ENCODE results near the gene IGF2BP3. TPM values are rescaled to one million over a fixed set of nuclear protein-coding genes. Genes with fewer than 3 reads are reported as not detected.

IGF2BP3 gene
- total and polyA plus RNA-seq, 10 of the 15 experiments (the other 5 are each of a cell fraction or from before 2014, with no cell fraction given) = 4.6 to 61.2 (median 36.9) TPM

- no peak for TF ChIP-seq CHD1 (IDR thresholded peaks at IDR 0.05; ENCODE audit: low read depth, low read length)
- Histone ChIP-seq H3K9ac (ENCODE audit: control insufficient read depth, insufficient read depth, low read length) (peak overlapping the region; percentile 8; the same call in 1 of the 2 replicates), H4K20me1 (ENCODE audit: control insufficient read depth, insufficient read depth) (no peaks in the 10 kb centered on the region), H2AFZ (ENCODE audit: control insufficient read depth, low read depth, low read length) (peak overlapping the region; percentile 92), H3K27ac (ENCODE audit: control insufficient read depth, insufficient read depth) (peak overlapping the region; percentile 60), H3K4me3 (peak overlapping the region; percentile 53), H3K4me2 (ENCODE audit: control insufficient read depth, insufficient read depth) (peak overlapping the region; percentile 93), H3K79me2 (ENCODE audit: control insufficient read depth, insufficient read depth, low read length) (peaks cover 32% of the 10 kb centered on the region), H3K36me3 (ENCODE audit: control insufficient read depth in 2 of 2, insufficient read depth in 2 of 2, low read length in 1 of 2) (no peaks in the 10 kb centered on the region), H3K4me1 (ENCODE audit: control insufficient read depth, insufficient read depth, low read length) (peaks cover 2% of the 10 kb centered on the region; the same call in 1 of the 2 replicates), H3K27me3 (replicated peaks in 1 of 2; ENCODE audit: control insufficient read depth in 2 of 2, insufficient read depth in 2 of 2, low read length in 1 of 2) (no peaks in the 10 kb centered on the region), H3K9me3 (replicated peaks; ENCODE audit: control insufficient read depth, insufficient read depth, low read length) (no peaks in the 10 kb centered on the region; the same call in 2 of the 3 replicates)
- no TSS peak for BruUV-seq (replicated peaks)
- intact Hi-C loops (cut with micrococcal nuclease; ENCODE audit: unreplicated experiment) = no loop called here
- DNase-seq (ENCODE audit: low read depth, low spot score) = no peak
- in situ Hi-C loops (cut with MboI) = no loop called here
- no peak for ATAC-seq
- POLR2A ChIA-PET = interaction anchor here (0.6 to 1.5 kb wide), 5 partner anchors 9 to 187 kb away, joined by 3 to 5 read pairs (median 3); no protein-coding TSS in a partner anchor
- 90% methylated on average over 11 of the region's 11 CpGs for WGBS (ENCODE audit: insufficient coverage, insufficient replicate concordance, low lambda C conversion rate, missing lambda C conversion rate)
- SMC1A ChIA-PET (ENCODE audit: uncharacterized antibody, unreplicated experiment) = interaction anchor here (0.6 to 1.9 kb wide), 6 partner anchors 25 to 335 kb away, joined by 3 to 6 read pairs (median 4); no protein-coding TSS in a partner anchor
- CTCF ChIA-PET = interaction anchor here (0.7 to 2.3 kb wide), 10 partner anchors 9 to 60 kb away, joined by 3 to 13 read pairs (median 6); no protein-coding TSS in a partner anchor
- no peak for FAIRE-seq
- RAD21 ChIA-PET (ENCODE audit: unreplicated experiment) = interaction anchor here (1.0 to 2.0 kb wide), 4 partner anchors 26 to 241 kb away, joined by 6 to 9 read pairs (median 6); no protein-coding TSS in a partner anchor
Observed at GRCh38 chr7:23298141-23298881, 172.0 kb downstream of the IGF2BP3 start.

- Histone ChIP-seq H3K27me3 (replicated peaks in 1 of 2; ENCODE audit: control insufficient read depth in 2 of 2, insufficient read depth in 2 of 2, low read length in 1 of 2) (no peaks in the 10 kb centered on the region), H3K4me1 (ENCODE audit: control insufficient read depth, insufficient read depth, low read length) (peaks cover 2% of the 10 kb centered on the region; the same call in 1 of the 2 replicates), H2AFZ (ENCODE audit: control insufficient read depth, low read depth, low read length) (no peak overlapping the region), H4K20me1 (ENCODE audit: control insufficient read depth, insufficient read depth) (no peaks in the 10 kb centered on the region), H3K4me3 (no peak overlapping the region), H3K79me2 (ENCODE audit: control insufficient read depth, insufficient read depth, low read length) (peaks cover 14% of the 10 kb centered on the region), H3K9ac (ENCODE audit: control insufficient read depth, insufficient read depth, low read length) (no peak overlapping the region), H3K4me2 (ENCODE audit: control insufficient read depth, insufficient read depth) (no peak overlapping the region), H3K27ac (ENCODE audit: control insufficient read depth, insufficient read depth) (no peak overlapping the region), H3K36me3 (ENCODE audit: control insufficient read depth in 2 of 2, insufficient read depth in 2 of 2, low read length in 1 of 2) (no peaks in the 10 kb centered on the region), H3K9me3 (replicated peaks; ENCODE audit: control insufficient read depth, insufficient read depth, low read length) (no peaks in the 10 kb centered on the region; the same call in 2 of the 3 replicates)
- ATAC-seq (no peak), DNase-seq (ENCODE audit: low read depth, low spot score) (no peak), FAIRE-seq (no peak)
- ChIA-PET POLR2A (no interaction called here), SMC1A (ENCODE audit: uncharacterized antibody, unreplicated experiment) (interaction anchor here (1.8 kb wide), 1 partner anchor 19 kb away, joined by 6 read pairs; no protein-coding TSS in a partner anchor), CTCF (interaction anchor here (0.6 to 1.9 kb wide), 7 partner anchors 11 to 62 kb away, joined by 3 to 10 read pairs (median 5); no protein-coding TSS in a partner anchor), RAD21 (ENCODE audit: unreplicated experiment) (interaction anchor here (1.1 kb wide), 1 partner anchor 13 kb away, joined by 5 read pairs; no protein-coding TSS in a partner anchor)
- in situ Hi-C loops (cut with MboI) (no loop called here), intact Hi-C loops (cut with micrococcal nuclease; ENCODE audit: unreplicated experiment) (no loop called here)
- no TSS peak for BruUV-seq (replicated peaks)
- TF ChIP-seq NR2F1 (conservative IDR thresholded peaks at IDR 0.05) (no peak), USF2 (IDR thresholded peaks at IDR 0.05; ENCODE audit: borderline replicate concordance, low read depth, low read length) (no peak), CEBPB (IDR thresholded peaks at IDR 0.05; ENCODE audit: borderline replicate concordance in 1 of 2, low read depth in 2 of 2, low read length in 2 of 2) (no peak), SPI1 (IDR thresholded peaks at IDR 0.05; ENCODE audit: borderline replicate concordance, insufficient read depth, low read depth, low read length) (no peak), GABPA (IDR thresholded peaks at IDR 0.05; ENCODE audit: low read depth) (no peak), CREB1 (IDR thresholded peaks at IDR 0.05; ENCODE audit: low read depth) (no peak), NFYB (IDR thresholded peaks at IDR 0.05; ENCODE audit: insufficient read depth, low read depth, low read length) (no peak), NFIC (IDR thresholded peaks at IDR 0.05; ENCODE audit: low read depth, low read length) (no peak), CHD2 (IDR thresholded peaks at IDR 0.05; ENCODE audit: borderline replicate concordance, low read depth, low read length) (no peak), CREM (IDR thresholded peaks at IDR 0.05; ENCODE audit: low read depth) (no peak), MYC (IDR thresholded peaks at IDR 0.05; ENCODE audit: insufficient read depth, insufficient read length, insufficient replicate concordance, low read length, severe bottlenecking) (no peak), MAX (IDR thresholded peaks at IDR 0.05; ENCODE audit: low read depth, low read length) (no peak), EED (IDR thresholded peaks at IDR 0.05; ENCODE audit: low read depth) (no peak), LARP7 (IDR thresholded peaks at IDR 0.05) (no peak), EP300 (IDR thresholded peaks at IDR 0.05; ENCODE audit: borderline replicate concordance in 1 of 2, control insufficient read depth in 1 of 2, low read depth in 2 of 2, low read length in 2 of 2) (no peak)
Observed at GRCh38 chr7:23295401-23295697, 174.9 kb downstream of the IGF2BP3 start.

All from GM12878 (cell line).